Loucy (cell line): ENCODE data around the gene CEP83.

Experiments used
- EZH2phosphoT487 ChIP-seq: fragments of 200-600 bp; IDR thresholded peaks from 2 replicates; pipeline ENCODE4 v1.6.1; 2018; ENCODE audit warnings: antibody characterized with exemption, mild to moderate bottlenecking, moderate library complexity, borderline replicate concordance
- TF ChIP-seq, protein P1 (sequence below): fragments of 200-600 bp; sonication (generic); conservative IDR thresholded peaks from 2 replicates; pipeline ENCODE4 v1.5.1; 2014; ENCODE audit warnings: mild to moderate bottlenecking, antibody characterized with exemption, low read length

DNA sequence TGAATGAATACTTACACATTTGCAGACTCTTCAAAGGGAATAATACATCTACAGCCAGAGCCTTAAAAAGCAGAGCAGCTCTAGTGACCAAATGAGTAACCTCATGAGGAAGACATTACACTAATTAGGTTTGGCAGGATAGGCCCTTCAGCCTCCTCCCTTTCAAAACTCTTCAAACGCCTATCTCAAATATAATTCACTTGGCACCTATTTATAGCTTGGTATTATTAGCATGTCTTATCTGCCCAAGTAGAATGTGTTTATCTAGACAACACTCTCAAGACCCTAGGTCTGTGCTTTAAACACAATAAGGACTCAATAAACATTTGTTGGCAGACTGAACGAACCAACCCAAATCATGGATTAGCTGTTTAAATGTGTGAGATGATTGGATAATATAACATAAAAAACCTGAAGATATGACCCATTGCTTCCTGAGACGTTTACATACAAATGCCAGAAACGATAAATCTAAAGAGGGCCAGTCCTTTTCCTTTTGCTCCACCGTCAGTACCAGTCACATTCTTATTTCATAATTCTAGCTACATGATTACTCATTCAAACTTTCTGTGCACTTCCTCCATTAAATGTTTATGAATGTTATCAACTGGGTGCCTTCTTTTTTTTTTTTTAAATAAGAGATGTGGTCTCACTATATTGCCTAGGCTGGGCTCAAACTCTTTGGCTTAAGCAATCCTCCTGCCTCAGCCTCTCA, 123.3 kb downstream of the CEP83 start:
- TF ChIP-seq, protein P1, sequence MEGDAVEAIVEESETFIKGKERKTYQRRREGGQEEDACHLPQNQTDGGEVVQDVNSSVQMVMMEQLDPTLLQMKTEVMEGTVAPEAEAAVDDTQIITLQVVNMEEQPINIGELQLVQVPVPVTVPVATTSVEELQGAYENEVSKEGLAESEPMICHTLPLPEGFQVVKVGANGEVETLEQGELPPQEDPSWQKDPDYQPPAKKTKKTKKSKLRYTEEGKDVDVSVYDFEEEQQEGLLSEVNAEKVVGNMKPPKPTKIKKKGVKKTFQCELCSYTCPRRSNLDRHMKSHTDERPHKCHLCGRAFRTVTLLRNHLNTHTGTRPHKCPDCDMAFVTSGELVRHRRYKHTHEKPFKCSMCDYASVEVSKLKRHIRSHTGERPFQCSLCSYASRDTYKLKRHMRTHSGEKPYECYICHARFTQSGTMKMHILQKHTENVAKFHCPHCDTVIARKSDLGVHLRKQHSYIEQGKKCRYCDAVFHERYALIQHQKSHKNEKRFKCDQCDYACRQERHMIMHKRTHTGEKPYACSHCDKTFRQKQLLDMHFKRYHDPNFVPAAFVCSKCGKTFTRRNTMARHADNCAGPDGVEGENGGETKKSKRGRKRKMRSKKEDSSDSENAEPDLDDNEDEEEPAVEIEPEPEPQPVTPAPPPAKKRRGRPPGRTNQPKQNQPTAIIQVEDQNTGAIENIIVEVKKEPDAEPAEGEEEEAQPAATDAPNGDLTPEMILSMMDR: no peak
- no peak for TF ChIP-seq EZH2phosphoT487
